ENCODE data around the gene ARL6IP6.

ARL6IP6 gene

DNA sequence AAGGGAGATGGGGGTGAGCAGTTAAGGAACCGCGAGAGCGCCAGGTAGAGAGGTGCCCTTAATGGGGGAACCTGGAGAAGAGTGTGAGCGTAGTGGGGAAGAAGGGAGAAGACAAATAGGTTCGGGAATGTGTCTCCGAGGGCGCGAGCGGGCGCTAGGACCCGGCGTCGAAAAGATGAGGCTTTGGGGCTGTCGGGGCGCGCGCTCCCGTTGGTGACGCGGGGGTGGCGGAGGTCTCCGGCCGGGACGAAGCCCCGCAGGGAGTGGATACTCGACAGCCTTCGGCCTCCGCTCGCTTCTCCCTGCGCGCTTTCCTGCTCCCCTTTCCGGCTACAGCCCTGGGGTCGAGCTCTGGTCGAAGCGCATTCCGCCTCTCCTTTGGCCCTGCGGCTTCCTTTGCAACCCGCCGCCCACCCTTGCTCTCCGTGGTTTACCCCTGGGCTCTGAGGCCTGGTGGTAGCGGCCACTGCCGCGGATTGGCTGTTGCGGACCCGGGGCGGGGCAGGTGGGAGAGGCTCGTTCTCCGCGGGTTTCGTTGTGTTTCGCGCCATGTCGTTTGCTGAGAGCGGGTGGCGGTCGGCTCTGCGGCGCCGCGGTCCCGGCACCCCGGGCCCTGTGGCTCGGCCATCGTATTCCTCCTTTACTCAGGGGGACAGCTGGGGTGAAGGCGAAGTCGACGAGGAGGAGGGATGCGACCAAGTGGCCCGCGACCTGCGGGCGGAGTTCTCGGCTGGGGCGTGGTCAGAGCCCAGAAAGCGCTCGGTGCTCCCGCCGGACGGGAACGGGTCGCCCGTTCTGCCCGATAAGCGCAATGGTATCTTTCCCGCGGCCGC lies at the start of gene ARL6IP6:
Gene ARL6IP6, plus strand, starts transcription at position 545 of the 833 bp plus-strand sequence. Its CDS starts 5 bp downstream, at position 550.
- peak within 1 kb of the TSS; percentile 96 for H3K4me3 ChIP-seq (ENCODE audit: low read depth, low read length)

DNA sequence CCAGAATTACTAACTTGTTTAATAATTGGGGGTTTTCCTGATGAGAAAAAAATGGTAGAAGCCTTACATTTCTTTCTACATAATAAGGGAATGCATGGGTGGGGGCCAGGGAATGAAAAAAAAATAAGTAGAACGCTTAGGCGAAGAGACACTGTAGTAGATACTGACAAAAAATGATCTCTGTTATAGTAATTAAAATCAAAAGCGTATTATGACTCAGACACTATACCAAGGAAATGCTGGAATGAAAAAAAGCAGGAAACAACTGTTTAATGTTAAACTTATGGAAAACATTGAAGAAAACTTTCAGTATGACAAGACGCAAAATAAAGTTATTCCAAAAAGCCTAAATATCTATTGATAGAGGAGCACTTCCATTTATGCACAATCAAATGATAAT lies 44.1 kb upstream of the ARL6IP6 start:
- no peak overlapping the region for H3K4me3 ChIP-seq (ENCODE audit: low read depth, low read length)

DNA sequence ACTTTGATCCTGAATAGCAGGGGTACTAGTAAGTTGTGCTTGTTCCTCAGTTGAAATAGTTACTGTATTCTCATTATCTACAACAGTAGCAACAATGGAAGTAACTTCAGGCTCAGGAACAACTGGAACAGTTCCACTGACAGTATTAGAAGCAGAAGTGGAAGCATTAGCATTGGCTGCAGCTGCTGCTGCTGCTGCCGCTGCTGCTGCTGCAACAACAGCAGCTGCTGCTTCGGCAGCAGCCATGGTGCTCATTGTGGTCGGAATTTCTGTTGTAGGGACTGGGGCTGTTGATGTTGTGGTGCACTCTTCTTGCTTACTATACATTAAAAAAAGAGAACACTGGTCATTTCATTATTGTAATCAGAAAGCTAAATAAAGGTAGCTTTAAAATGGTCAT lies 42.0 kb upstream of the ARL6IP6 start:
- H3K4me3 ChIP-seq (ENCODE audit: low read depth, low read length), result no peak overlapping the region

DNA sequence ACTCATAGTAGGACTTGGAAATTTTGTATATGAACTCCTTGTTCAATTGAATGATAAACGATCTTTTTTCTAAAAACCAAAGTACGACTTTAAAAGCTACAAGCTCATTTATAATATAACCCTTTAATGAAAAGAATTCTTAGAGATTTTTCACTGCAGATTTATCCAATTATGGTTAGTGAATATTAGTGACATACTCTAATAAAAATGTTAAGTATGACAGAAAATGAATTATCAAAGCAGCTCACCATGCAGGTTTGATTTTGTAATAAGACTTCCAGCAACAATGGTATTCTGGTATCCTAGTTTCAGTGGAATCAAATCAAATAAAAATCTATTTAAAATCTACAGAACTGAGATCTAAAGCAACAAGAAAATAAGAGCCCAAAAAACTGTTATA lies 39.6 kb upstream of the ARL6IP6 start:
- H3K4me3 ChIP-seq (ENCODE audit: low read depth, low read length), result no peak overlapping the region

DNA sequence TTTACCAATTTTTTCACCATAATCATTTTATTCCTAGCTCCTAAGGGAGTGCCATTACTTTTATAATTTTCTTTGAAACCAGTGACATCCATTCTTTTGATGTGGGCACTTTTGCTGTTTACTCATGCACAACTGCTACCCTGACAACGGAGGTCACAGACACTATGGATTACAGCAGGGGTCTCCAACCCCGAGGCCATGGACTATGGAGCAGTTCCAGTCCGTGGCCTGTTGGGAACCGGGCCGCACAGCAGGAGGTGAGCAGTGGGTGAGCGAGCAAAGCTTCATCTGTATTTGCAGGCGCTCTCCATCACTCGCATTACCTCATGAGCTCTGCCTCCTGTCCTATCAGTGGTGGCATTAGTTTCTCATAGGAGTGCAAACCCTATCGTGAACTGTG lies 35.8 kb upstream of the ARL6IP6 start:
- H3K4me3 ChIP-seq (ENCODE audit: low read depth, low read length), result no peak overlapping the region

DNA sequence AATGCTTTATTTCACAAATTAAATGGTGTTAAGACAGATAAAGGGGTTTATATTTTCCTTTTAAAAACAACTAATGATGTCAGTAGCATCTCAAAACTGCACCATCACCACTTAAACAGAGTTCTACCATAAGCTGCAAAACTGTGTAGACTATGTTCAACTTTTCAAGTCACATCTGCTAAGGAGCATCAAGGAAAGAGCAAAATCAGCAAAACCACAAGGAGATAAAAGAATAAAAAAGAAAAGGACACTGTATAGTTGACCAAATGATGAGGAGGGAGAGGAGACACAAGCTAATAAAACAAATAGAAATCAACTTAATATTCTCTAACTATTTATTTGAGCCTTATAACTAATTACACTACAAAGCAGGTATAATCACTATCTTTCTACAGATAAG lies 35.0 kb upstream of the ARL6IP6 start:
- no peak overlapping the region for H3K4me3 ChIP-seq (ENCODE audit: low read depth, low read length)

DNA sequence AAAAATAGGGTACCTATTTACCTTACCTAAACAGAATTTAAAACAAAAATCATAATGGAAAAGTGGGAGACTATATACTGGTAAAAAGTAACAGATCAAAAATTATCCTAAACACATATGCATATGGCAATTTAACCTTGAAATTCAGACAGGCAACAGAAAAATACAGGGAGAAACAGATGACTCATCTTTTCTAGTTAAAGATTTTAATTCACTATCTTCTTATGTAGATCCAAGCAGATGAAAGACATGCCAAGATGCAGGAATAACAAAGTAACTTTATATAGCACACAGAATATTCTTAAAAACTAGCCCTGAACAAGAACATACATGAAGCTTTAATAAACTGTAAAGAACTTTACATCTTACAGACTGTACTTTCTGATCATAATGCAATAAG lies 32.1 kb upstream of the ARL6IP6 start:
- H3K4me3 ChIP-seq (ENCODE audit: low read depth, low read length), result no peak overlapping the region

DNA sequence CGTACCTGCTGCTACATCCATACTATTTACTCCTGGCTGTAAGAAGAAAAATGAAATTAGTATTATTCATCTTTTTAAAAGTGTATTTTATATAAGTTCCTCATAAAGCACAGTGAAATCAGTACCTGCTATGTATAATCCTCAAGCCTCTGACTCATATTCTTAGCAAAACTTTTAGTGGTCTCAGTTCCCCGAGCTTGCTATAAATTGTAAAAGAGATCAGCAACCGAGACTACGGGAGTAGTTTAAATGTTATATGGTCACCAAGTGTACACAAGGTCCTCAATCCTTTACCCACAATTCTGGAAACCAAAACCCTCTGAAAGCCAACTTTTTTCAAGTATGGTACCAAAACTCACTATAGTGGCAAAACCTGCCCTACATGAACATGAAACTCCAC lies 25.4 kb upstream of the ARL6IP6 start:
- H3K4me3 ChIP-seq (ENCODE audit: low read depth, low read length), result no peak overlapping the region

DNA sequence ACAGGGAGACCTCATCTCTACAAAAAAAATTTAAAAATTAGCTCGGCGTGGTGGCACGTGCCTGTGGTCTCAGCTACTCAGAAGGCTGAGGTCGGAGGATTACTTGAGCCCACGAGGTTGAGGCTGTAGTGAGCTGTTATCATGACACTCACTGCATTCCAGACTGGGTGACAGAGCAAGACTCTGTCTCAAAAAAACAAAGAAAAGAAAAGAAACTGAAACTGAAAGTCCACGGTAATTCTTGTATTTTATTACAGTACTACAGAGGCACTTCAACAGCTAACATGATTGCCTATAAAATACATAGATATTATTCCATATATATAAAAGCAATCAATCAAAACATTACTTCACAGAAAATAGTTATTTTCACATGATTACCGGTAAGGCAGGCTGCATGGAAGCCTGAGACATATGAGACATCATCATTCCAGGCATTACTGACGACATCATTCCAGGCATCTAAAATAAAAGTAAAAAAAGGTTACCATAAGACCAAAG lies 24.2 kb upstream of the ARL6IP6 start:
- no peak overlapping the region for H3K4me3 ChIP-seq (ENCODE audit: low read depth, low read length)

DNA sequence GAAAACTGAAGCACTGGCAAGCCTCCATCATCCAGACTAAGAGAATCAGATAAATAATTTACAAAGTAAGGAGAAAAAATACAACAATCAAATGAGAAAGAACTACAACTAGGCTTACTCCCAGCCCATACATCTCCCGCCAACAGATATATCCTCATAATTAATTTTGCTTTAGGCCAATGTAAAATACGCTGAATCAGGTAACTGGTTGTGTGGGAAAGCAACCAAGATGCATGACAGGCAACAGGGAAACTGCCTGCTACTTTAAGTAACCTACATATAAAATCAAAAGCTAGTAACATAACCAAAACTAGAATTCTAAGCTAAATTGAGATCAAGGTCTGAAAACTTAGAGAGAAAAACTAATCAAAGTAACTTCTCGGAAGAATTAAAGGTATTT lies 22.7 kb upstream of the ARL6IP6 start:
- no peak overlapping the region for H3K4me3 ChIP-seq (ENCODE audit: low read depth, low read length)

DNA sequence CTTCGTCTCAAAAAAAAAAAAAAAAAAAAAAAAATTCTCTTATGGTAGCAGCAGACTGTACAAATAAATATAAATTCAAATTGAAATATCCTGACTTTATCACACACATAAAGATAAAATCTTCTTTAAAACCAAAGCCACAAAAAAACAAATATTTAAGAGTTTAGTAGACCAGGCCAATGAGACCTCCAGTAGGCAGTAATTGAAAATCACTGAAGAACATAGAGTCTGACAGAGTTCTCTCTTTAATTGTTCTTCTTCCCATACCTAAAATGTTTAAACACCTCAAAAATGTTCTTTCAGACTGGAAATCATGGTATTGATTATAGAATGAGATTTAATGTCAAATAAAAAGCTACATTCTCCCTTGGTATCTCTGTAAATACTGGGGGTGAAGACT lies 21.9 kb upstream of the ARL6IP6 start:
- H3K4me3 ChIP-seq (ENCODE audit: low read depth, low read length), result no peak overlapping the region

DNA sequence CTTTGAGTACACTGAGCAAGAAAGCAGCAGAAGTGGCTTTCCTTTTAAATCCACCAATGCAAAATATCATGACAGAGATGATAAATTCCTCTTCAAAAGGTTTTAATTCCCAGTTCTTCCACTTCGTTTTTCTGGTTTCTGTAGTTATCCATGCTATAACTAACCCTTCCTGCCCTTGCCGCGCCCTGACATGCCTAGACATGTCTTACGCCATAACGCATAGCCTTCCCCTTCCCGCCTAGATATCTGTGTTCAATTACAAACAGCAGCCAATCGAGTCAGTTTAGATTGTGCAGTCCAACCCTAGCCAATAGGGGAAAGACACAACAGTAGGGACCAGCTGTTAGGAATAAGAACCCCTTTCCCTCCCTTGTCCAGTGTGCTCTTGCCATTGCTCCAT lies 17.2 kb upstream of the ARL6IP6 start:
- H3K4me3 ChIP-seq (ENCODE audit: low read depth, low read length), result no peak overlapping the region

DNA sequence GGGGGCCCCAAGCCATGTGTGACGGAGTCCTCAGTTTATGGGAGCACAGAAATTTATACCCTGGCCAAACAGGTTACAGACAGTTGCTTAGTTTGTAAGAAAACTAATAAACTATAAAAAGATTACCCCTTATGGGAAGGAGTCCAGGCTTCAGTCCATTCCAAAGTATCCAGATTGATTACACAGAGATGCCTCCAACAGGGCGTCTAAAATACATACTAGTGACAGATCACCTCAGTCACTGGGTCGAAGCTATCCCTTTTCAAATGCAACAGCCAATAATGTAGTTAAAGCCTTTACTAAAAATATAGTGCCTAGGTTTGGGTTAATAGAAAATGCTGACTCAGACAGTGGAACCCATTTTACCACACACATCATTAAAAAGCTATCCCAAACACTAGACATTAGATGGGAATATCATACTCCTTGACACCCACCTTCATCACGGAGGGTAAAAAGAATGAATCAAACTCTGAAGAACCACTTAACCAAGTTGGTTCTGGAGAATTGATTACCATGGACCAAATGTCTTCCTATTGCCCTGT lies 11.9 kb upstream of the ARL6IP6 start:
- no peak overlapping the region for H3K4me3 ChIP-seq (ENCODE audit: low read depth, low read length)

DNA sequence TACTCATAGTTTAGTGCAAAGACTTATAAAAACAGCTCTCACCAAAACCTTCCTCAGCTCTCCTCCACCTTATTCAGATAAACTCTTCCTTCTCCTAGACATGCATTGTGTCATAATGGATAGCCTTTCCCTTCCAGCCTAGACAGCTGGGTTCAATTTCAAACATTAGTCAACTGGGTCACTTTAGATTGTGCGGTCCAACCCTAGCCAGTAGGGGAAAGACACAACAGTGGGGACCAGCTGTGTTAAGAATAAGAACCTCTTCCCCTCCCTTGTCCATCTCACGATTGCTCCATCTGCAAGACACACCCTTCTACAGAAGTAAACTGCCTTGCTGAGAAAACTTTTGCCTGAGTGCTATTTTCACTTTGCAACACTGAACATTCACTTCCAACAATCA lies 9.7 kb upstream of the ARL6IP6 start:
- H3K4me3 ChIP-seq (ENCODE audit: low read depth, low read length), result no peak overlapping the region

DNA sequence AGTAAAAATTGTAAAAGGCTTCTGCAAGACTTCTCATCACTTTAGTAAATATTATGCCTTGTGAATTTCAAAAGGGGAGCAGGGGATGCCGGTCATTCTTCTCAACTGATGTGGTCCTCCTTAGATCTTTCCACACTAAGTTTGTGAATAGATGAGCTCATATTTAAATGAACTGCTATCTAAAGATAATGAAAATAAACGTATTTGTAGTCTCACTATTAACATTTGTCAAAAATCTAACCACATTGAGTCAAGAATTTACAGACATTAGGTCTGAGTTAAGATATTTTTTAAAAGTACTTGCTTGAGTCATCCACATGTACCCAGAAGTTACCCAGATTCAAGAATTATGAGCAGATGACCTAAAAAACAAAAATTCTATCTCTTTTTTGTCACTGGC lies 7.7 kb upstream of the ARL6IP6 start:
- no peak overlapping the region for H3K4me3 ChIP-seq (ENCODE audit: low read depth, low read length)

DNA sequence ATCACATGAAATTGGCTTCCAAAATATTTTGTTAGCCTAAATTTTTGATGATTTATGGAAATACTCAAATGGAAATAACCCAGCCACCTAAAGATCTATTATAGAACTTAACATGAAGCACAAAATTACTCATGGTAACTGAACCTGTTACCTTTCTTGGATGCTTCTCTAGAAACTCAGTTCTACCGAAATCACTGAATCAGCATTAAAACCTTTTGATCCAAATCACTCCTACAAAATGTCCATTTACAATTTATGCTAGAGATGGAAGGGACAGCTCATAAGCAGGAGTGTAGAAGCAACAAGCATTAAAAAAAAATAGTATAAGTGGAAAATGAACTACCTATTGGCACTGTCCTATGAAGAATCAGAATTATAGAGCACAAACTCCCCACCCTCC lies 3.3 kb upstream of the ARL6IP6 start:
- H3K4me3 ChIP-seq (ENCODE audit: low read depth, low read length), result no peak overlapping the region

DNA sequence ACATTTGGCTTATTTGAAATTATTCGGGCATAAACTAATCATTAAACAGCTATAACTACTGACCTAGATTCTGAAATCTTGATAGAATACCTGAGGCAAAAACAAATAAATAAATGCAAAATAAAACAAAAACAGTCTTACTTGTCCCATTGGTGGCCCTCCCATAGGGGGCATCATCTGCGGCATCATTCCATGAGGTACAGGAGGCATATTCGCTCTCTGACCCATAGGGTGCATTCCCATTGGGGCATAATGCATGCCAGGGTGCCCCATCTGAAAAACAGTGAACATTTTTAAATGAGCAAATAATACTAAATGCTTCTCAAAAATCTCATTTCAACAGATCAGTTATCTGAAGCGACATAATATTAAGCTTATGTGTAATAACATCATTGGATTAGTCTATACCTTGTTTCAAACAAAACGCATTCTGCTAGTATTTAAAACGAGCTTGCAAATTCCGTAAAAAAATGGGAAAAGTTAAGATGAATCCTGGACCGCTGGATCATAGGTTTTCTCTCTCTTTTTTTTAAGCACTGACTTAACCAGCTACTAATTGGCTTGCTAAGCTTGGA lies 2.5 kb upstream of the ARL6IP6 start:
- H3K4me3 ChIP-seq (ENCODE audit: low read depth, low read length), result peak overlapping the region; percentile 96

DNA sequence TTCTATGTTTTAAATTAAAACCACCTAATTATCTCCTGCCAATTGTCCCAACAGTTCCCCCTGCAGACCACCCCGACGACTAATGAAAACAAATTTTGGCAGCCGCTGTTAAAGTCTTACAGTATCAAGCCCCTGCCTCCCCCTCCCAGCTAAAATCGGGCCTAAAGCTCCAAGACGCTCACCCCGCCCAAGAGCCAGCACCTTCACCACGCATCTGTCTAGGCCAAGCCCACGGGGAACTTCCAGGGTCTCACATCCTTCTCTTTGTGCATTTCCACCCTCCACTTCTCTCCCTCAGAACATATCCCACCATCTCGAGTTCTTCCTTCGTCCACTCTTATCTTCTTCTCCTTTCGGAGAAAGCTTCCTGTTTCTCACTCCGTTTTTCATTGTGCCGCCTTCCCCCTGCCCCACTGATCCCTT lies 1.6 kb upstream of the ARL6IP6 start:
- H3K4me3 ChIP-seq (ENCODE audit: low read depth, low read length), result peak overlapping the region; percentile 96

DNA sequence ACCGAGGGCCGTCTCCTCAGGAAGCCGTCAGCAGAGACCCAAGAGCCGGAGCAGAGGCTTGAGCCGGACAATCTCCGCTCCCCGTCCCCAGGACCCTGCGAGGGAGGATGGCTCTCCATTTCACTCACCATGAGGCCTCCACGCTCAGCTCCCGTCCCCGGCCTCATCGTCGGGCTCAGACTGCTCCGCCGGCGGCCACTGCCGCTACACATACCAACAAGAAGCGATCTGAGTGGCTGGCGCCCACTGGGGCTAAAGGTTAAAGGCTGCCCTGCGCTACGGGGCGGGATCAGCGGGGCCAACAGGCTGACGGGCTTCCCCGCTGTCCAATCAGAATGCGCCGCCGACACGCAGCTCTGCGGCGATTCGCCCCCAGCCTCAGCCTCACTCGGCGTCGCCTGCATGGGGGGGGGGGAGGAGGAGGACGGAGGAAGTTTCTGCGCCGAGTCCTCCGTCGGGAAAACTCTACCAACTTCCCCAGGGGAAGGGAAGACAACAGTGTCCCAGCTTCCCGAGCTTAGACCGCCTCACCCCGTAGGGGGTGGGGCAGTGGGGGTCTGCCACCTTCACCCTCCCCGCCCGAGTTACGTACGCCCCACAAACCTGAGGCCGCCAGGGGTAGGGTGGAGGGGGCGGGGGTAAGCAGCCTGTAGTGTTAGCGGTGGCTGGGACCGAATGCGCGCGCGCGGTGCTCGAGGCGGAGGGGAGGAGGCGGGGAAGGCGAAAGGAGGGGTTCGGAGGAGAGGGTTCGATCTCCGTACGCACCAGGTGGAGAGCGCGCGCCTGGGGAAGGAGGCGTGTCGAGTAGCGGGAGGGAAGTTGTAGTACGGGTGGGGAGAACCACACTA lies 968 bp upstream of the ARL6IP6 start, which contains the start of gene PRPF40A:
Gene PRPF40A, minus strand, starts transcription at position 234 of the 848 bp plus-strand sequence. Its CDS starts 22 bp downstream, at position 212.
- H3K4me3 ChIP-seq (ENCODE audit: low read depth, low read length), result peak within 1 kb of the TSS; percentile 96

DNA sequence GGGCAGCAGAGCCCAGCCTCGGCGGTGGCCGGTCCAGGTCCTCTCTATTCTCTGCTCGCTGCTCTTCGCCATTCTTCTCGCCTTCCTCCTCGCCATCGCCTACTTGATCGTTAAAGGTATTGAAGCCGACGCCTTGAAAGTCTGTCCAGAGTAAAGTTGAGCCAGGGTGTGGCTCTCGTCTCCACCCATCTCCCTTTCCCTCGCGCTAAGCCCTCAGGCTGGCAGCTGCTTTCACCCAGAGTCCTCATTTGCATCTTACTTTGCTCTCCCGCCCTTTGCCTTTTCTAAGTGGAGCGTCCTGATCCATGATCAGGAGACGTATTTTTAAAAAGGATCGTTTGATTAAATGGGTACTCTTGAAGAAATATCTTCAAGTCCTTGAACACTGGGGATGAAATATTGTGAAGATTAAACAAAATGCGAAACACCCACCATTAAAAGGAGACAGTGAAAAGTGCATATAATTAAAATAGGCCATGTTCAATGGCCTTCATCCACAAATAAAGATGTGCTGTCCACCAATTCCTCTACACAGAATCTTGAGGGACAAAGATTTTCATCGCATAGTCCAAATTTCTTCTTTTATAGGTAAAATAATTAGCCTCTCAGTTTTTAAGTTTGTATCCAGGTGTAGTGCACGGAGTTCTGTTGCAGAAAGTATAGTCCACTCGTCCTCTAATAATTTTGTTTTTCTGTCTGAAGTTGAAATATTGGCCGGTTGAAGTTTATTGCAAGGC lies 657 bp downstream of the ARL6IP6 start:
- H3K4me3 ChIP-seq (ENCODE audit: low read depth, low read length), result peak overlapping the region; percentile 96
